ENCODE measurements around the gene SCP2.

- TF ChIP-seq, protein P1, sequence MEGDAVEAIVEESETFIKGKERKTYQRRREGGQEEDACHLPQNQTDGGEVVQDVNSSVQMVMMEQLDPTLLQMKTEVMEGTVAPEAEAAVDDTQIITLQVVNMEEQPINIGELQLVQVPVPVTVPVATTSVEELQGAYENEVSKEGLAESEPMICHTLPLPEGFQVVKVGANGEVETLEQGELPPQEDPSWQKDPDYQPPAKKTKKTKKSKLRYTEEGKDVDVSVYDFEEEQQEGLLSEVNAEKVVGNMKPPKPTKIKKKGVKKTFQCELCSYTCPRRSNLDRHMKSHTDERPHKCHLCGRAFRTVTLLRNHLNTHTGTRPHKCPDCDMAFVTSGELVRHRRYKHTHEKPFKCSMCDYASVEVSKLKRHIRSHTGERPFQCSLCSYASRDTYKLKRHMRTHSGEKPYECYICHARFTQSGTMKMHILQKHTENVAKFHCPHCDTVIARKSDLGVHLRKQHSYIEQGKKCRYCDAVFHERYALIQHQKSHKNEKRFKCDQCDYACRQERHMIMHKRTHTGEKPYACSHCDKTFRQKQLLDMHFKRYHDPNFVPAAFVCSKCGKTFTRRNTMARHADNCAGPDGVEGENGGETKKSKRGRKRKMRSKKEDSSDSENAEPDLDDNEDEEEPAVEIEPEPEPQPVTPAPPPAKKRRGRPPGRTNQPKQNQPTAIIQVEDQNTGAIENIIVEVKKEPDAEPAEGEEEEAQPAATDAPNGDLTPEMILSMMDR (IDR thresholded peaks at IDR 0.05), result no peak
- no peak for TF ChIP-seq POLR2A (IDR thresholded peaks at IDR 0.05)
Observed at GRCh38 chr1:53077599-53077965, 150.5 kb downstream of the SCP2 start.
